ENCODE results near the gene CNN3.

- TF ChIP-seq CTCF (IDR thresholded peaks at IDR 0.05) = no peak
- no peak for TF ChIP-seq POLR2A (IDR thresholded peaks at IDR 0.05)
Observed at GRCh38 chr1:94855307-94855700, 71.6 kb downstream of the CNN3 start.
